Mammary epithelial cell (primary cell): ENCODE data around the gene CCNL1.

Experiments used
- EZH2 ChIP-seq: IDR thresholded peaks from 2 replicates; pipeline ENCODE4 v1.6.1; 2012; ENCODE audit warnings: low read length, inconsistent platforms, borderline replicate concordance
- TF ChIP-seq, protein P1 (sequence below), 2 donors: IDR thresholded peaks in 1 of 2; conservative IDR thresholded peaks in 1 of 2; 2 replicates each; pipeline ENCODE4 v1.5.1; 2011 to 2012; ENCODE audit warnings: inconsistent platforms in 2 of 2, low read length in 2 of 2, mild to moderate bottlenecking in 2 of 2, control low read depth in 1 of 2, low read depth in 1 of 2; ENCODE audit not compliant: insufficient read depth in 1 of 2; ENCODE audit errors: extremely low read depth in 1 of 2

DNA sequence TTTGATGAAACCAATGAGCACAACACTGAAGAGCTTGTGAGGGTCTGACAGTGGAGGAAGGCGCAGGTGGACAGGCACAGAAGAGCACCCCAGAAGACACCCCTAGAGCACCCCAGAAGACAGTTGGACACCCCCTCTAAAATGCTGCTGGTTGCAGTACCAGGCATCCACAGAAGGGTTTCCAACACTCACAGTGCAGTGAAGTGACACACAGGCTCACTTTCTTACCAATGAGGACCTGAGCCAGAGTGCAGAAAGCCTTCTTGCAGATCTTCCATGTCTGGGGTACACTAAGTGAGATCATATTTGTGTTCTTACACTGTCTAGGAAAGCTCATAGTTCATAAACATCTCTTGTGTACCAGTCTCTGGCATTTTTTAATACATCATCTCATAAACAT, 27.6 kb downstream of the CCNL1 start:
- TF ChIP-seq, protein P1, sequence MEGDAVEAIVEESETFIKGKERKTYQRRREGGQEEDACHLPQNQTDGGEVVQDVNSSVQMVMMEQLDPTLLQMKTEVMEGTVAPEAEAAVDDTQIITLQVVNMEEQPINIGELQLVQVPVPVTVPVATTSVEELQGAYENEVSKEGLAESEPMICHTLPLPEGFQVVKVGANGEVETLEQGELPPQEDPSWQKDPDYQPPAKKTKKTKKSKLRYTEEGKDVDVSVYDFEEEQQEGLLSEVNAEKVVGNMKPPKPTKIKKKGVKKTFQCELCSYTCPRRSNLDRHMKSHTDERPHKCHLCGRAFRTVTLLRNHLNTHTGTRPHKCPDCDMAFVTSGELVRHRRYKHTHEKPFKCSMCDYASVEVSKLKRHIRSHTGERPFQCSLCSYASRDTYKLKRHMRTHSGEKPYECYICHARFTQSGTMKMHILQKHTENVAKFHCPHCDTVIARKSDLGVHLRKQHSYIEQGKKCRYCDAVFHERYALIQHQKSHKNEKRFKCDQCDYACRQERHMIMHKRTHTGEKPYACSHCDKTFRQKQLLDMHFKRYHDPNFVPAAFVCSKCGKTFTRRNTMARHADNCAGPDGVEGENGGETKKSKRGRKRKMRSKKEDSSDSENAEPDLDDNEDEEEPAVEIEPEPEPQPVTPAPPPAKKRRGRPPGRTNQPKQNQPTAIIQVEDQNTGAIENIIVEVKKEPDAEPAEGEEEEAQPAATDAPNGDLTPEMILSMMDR (conservative IDR thresholded peaks at IDR 0.05 in 1 of 2, IDR thresholded peaks at IDR 0.05 in 1 of 2; ENCODE audit: extremely low read depth in 1 of 2, insufficient read depth in 1 of 2, low read depth in 1 of 2, low read length in 2 of 2): no peak
- no peak for TF ChIP-seq EZH2
